GM21423 (cell line): ENCODE measurements around the gene RELB.

ENCODE experiments used
- ATAC-seq: cut with Tn5 transposase; IDR thresholded peaks from one replicate; pipeline ENCODE4 v1.9.1; 2021; ENCODE audit warnings: mild to moderate bottlenecking, moderate library complexity; ENCODE audit not compliant: unreplicated experiment

The RELB gene

DNA sequence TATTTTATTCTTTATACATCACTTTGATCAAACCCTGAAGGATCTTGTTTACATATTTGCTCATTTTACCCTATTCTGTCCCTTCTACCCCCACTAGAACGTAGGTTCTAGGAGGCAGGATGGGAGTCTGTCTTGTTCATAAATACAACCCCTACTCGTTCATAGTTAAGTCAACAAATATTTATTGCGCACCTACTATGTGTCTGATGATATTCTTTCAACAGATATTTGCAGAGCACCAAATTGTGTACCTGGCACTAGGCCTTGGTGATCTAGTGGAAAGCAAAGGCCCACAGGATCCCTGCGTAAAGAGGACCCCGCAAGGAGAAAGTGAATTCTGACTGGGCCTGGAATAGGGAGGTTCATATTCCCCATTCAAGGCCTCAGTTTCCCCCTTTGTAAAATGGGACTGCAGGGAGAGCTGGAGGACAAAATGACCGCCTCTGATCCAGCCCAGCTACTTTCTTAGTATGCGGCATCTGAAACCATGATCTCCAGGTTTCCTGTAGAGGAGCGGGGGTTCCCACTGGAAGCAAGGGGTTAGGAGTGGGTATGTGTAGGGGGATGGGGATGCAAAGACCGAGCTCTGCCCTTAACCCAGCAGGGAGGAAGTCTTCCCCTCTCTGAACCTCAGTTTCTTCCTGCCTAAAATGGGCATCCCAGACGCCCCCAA is 77.3 kb downstream of the RELB start:
- no peak for ATAC-seq

DNA sequence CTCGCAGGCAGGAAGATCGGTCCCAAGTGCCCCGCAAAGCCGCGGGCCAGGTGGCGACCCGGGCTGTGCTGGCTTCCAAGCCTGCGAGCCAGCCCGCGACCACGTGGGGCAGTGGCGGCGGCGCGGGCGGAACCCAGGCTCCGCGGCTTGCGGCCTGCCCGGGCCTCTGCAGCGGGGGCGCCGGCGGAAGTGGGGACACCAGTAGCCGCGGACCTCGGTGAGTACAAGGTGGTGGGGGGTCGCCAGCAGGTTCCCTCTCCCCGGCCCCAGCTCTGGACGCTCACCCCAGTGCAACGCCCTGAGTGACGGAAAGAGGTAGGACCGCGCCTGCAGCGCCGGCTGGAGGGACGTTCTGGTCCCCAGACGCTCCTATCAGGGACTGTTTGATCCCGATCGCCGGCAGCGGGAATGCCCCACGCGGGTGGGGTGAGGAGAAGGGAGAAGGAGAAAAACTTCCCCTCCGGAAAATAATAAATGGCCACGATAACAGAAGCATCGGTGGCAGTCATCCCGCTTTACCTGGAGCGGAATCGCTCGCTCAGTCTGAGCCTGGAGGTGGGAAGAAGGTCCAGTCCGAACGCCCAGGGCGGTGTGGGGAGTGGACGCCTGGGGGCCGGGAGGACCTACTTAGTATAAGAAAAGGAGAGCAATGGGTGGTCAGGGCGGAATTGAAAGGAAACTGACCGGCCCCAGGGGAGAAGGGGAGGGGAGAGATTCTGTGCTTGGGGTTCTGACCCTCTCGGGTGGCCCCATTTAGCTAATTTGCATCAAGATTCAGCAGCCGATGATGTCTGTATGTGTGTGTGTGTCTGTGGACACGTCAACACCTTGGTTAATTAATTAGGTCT is 78.0 kb downstream of the RELB start, which contains the start of gene GEMIN7:
Gene GEMIN7 (plus strand): TSS at position 198 of the 848 bp plus-strand sequence. CDS start 10,855 bp downstream, outside the sequence.
- peak; percentile 33 for ATAC-seq

DNA sequence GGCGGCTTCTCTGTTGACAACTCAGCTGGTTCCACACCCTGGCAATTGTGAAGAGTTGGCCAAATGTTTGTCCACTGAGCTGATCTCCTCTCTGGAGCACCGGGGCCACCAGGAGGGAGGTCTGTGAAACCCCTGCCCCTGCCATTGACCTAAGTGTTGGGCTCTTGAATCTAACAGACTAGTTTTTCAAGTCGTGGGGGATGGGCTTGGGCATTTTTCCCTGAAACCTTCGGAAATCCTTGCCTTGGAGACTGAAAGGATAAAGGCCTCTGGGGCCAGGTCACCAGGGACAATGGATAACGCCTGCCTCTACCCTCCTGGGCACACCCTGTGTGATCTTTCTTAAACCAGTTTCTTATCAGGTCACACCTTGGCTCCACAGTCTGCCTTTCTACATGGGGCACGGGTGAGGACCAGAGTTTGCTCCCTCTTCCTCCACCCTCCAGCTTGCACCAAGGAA is 78.7 kb downstream of the RELB start:
- no peak for ATAC-seq

DNA sequence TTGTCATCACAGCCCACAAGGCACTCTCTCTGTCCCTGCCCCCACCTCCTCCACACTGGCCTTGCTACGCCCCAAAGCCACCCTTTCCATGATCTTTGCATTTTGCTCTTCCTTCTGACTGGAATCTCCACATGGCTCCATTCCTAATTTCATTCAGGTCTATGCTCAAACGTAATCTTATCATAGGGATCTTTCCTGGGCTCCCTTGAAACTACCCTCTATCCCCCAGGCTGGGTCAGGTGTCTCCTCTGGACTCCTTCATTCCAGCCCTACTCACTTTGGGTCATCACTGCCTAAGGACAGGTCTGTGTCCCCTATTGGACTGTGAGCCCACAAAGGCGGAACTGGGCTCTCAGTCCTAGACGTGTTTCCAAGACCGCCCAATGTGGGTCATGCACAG is 80.9 kb downstream of the RELB start:
- ATAC-seq = no peak

DNA sequence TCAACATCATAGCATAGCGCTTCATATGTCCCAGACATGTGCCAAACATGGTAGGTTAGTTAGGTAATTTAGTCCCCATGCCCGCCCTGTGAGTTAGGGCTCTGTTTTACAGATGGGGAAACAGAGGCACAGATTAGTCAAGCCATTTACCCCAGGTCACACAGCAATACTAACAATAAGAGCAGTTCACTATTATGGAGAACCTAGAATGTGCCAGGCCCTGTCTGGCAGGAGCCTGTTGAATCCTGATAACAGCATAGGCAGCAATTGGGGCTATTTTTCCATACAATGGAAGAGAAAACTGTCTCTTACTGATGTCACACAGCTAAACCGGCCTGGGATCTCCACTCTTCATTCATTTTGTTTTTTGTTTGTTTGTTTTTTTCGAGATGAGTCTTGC is 85.2 kb downstream of the RELB start:
- ATAC-seq = no peak

DNA sequence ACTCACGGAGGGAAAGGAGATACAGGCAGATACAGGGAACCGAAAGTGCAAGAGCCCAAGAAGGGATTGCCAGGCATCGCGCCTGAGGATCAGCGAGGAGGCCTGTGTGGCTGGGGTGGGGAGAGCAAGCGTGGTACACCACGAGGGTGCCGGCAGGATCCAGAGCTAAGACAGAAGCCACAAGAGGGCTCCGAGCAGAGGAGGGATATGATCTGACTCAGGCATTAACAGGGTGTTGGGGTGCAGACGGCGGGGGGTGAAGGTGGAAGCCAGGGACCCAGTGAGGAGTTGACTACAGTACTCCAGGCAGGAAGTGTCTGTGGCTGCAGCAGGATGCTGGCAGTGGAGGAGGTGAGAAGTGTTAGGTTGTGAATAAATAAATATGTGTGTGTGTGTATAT is 86.3 kb downstream of the RELB start:
- no peak for ATAC-seq
